Cortex of kidney (tissue), 1 donor: ENCODE data around the gene CDK5R2.
"Not testable (repeated sequence)": the region's sequence is repeated elsewhere in the genome, so short reads cannot be mapped to it uniquely, and the experiment has no call there.

Experiments
- DNase-seq: peaks from one replicate; lab custom pipeline; 2025; lab: John Stamatoyannopoulos, UW

Gene CDK5R2

DNA sequence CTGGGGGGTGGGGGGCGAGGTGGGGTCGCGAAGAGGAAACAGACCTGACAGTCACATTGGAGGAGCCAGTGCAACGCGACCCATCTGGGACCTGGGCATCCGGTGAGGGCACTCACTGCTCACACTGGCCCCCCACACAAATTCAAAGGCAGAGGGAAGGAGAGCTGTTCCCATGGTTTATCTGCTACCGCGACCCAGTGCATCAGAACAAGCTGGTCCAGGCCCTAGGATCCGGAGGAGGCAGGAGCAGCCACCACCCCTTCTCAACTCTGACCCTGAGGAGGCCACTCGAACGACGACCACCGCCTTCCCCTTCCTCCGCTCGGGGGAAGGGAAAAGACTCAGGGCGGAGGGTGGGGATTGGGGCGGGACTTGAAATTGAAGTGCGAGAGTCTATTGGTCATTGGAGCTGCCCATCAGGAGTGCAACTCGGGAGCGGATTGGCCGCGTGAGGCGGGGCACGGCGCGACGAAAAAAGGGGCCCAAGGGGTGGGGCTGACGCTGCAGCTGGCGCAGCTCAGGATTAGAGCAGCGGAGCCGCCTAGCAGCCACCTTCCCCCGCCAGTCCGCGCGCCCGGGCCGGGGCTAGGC lies at the start of gene CDK5R2:
CDK5R2 (plus strand) TSS at position 526 of the 591 bp plus-strand sequence. CDS start 155 bp downstream, outside the sequence.
- no peak for DNase-seq

DNA sequence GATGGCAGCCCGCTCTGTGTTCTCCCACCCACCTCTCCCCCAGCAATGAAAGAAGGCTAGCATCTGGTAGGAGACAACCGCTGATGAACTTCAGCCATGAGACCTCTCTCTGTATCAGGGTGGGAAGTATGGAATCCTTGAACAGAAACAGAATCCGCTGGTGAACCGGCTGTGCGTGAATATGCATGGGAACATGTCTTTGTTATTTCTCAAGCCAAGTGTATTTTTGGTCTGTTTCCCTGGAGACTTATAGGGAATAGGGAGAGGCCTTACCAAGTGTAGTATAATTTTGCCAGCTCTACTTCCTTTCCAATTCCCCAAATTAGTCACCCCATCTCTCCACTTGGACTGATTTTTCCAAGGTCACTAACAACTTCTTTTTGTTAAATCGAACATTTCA lies 48.7 kb upstream of the CDK5R2 start:
- DNase-seq, result no peak

DNA sequence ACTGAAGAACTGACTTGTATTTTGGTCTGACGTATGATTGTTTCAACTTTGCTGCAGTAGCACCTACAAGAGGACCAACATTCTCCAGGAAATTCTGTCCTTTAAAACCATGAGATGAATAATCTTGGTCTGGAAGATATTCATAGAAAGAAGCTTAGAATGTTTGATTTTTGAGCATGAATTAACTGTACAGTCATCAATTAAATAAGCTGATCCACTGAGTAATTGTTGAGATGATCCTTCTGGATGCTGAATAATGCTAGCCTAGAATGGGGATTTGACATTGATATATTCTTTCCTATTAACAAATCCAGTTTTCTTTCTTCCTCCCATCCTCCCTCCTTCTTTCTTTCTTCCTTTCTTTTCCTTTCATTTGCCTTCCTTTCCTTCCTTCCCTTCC lies 39.0 kb upstream of the CDK5R2 start:
- DNase-seq, result no peak

DNA sequence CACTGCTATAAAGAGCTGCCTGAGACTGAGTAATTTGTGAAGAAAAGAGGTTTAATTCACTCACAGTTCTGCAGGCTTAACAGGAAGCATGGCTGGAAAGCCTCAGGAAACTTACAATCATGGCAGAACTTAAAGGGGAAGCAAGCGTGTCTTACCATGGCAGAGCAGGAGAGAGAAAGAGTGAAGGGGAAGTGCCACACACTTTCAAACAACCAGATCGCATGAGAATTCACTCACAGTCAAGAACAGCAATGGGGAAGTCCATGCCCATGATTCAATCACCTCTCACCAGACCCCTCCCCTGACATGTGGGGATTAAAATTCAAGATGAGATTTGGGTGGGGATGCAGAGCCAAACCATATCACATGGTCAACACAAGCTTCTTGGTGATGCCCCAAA lies 34.7 kb upstream of the CDK5R2 start:
- no peak for DNase-seq

DNA sequence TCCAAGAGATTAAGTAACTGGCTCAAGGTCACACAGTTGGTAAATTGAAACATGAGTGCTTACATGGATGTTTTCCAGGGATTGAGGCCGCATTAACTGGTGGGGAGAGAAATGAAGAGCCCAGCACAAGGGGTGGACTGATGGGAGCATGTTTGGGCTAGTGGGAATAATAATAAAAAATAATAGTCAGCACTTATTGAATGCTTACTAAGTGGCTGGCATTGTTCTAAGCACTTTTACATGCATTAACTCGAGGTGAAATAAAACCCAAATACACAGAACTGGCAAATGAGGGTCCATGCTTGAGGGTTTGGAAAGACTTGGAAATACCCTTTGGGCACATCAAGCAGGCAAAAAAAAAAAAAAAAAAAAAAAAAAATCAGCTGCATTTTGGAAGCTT lies 34.0 kb upstream of the CDK5R2 start:
- DNase-seq, result no peak

DNA sequence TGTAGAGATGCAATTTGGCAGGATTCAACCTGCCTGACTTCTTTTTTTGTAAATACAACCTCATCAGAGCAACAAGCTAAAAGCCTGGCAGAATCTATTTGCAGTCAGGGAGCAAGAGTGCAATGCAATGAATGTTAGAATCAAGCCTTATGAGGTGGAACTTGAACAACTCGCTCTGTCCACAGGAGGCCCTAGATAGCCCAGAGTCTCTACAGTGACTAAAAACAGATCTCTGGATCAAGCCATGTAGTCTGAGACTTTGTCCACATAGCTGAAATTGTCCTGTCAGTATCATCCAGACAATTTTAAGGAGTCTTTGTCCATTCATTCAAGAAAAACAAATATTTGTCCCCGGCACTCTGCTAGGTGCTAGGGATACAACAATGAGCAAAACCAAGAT lies 32.0 kb upstream of the CDK5R2 start:
- no peak for DNase-seq

DNA sequence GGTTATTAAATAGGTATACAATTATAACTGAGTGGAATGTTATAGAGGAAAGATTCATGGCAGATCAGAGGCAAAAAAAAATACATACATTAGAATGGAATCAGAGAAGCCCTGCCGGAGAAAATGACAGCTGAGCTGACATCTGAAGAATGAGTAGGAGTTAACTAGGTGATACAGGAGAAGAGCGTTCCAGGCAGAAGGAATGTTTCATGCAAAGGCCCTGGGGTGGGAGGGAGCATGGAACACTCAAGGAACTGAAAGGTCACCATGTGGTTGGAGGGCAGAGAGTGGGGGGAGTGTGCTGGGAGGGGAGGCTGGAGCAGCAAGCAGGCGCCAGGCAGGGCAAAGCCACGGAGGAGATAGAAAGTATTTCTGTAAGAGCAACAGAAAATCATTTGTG lies 31.6 kb upstream of the CDK5R2 start:
- no peak for DNase-seq

DNA sequence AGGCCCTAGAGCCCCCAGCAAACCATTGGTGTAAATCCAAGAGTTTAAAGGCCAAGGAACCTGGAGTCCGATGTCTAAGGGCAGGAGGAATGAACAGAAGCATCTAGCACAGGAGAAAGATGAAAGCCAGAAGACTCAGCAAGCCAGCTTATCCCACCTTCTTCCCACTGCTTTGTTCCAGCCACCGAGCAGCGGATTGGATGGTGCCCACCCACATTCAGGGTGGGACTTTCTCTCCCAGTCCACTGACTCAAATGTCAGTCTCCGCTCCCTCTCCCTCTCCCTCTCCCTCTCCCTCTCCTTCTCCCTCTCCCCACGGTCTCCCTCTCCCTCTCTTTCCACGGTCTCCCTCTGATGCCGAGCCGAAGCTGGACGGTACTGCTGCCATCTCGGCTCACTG lies 29.0 kb upstream of the CDK5R2 start:
- DNase-seq, result not testable (repeated sequence)

DNA sequence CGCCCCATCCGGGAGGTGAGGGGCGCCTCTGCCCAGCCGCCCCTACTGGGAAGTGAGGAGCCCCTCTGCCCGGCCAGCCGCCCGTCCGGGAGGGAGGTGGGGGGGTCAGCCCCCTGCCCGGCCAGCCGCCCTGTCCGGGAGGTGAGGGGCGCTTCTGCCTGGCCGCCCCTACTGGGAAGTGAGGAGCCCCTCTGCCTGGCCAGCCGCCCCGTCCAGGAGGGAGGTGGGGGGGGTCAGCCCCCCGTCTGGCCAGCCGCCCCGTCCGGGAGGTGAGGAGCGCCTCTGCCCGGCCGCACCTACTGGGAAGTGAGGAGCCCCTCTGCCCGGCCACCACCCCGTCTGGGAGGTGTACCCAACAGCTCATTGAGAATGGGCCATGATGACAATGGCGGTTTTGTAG lies 27.7 kb upstream of the CDK5R2 start:
- DNase-seq, result not testable (repeated sequence)

DNA sequence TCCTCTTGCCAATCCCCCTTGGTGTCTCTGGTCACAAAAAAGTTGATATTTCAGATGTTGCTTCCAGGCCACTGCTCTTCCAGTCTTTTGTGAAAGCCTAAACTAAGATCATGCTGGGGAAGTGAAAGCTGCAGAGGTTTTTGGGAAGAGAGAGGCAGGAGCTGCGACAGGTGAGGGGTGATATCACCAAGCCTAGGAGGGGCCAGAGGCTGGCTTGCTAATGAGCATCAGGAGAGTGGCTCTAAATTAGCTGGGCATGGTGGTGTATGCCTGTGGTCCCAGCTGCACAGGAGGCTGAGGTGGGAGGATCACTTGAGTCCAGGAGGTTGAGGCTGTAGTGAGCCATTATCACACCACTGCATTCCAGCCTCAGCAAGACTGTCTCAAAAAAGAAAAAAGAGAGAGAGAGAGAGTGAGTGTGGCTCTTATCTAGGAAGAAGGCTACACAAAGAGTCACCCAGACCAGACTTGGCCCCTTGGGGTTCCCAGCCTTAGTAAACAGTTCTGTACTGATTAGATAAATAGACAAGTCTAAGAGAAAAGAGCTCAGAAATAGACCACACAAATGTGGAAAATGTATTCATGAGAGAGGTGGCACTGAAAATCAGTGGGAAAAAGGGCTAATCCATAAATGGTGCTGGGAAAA lies 14.6 kb upstream of the CDK5R2 start:
- no peak for DNase-seq

DNA sequence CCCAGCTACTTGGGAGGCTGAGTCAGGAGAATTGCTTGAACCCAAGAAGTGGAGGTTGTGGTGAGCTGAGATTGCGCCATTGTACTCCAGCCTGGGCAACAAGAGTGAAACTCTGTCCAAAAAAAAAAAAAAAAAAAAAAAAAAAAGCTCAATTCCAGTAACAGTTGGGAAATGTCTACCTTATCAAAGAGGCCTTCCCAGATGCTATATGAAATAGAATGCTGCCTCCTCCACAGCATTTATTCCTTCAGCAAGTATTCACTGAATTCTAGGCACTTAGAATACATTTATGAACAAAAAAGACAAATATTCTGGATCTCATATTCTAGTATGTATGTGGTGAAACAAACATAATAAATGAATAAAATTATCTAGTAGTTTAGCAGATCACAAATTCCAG lies 12.8 kb upstream of the CDK5R2 start:
- DNase-seq, result no peak

DNA sequence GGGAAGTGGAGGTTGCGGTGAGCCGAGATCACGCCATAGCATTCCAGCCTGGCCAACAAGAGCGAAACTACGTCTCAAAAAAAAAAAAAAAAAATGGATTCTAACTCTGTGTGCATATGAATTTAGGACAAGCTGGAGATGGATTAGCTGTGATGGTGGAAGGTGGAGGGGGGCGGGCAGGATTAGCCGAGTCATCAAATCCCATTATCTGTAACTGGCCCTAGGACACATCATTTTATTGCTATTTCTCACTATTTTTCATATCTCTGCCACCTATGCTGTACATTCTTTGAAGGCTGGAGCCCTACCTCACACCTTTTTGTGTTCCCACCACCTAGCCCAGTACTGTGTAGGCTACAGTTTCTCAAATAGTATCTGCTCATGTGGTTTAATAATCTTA lies 7.3 kb upstream of the CDK5R2 start:
- no peak for DNase-seq

DNA sequence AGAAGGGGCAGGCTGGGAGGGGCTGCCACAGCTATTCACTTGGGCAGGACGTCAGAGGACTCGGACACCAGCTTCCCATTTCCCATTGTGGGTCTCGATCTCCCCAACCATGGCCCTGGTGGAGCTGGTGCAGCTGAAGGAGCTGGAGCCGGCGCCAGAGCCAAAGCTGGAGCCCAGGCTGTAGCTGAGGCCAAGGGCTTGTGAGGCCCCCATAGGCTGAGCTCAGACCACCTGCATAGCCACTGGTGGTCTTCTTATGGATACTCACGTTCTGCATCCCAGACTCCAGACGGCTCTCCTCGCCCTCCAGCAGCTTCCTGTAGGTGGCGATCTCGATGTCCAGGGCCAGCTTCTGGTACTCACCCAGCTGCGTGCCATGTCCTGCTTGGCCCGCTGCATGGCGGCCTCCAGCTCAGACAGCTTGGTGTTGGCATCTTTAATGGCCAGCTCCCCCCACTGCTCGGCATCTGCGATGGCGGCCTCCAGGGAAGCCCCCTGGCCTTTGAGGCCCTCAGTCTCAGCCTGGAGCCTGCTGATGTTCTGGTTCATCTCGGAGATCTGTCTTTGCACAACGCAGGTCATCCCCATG lies 6.0 kb upstream of the CDK5R2 start:
- DNase-seq, result no peak

DNA sequence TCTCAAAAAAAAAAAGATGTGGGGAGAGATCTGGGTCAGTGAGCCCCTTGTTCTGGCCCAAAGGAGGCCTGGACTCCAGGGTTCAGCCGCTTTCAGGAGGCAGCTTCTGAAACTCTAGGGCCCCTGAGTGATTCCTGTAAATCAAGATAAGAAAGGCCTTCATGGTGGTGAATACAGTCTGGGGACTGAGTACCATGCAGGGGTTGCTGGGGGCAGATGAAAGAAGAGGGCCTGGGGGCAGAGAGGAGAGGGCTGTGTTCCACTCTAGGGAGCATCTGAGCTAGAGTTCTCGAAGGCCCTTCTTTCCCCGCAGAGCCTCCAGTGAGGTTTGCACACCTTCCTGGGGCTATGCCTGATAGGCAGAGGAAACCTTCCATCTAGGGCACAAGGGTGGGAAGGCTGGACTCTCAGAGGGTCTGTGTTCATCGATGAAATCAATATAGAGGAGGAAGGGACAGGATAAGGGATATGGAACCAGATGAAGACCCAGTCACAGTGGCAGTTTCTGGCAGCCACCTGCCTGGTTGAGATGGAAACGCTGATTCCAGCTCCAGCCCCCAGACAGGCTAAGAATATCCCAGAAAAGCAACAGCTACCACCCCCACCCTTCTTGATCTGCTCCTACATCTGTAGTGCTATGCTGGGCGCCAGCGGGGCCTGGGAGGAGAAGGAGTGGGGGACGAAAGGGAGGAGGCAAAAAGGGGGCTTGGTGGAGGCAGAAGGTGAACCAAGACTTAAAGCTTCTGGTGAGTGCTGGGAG lies 4.7 kb upstream of the CDK5R2 start:
- DNase-seq, result no peak

DNA sequence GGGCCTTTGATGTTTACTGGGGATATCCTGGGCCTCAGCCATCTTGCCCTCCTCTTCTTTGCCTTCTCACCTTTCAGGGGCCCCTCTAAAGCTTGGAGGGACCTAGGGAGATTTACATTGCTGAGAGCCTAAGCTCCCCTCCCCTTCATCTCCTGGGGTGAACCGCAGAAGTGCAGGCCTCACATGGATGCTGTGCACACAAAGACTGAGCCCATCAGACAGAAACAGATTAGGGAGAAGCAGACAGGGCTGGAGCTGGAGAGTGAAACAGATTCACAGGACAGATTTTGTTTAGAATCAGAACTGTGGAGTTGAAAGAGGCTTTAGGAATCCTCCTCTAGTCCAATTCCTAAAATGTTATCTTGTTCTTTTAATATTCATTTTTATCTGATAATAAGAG lies 3.4 kb upstream of the CDK5R2 start:
- no peak for DNase-seq

DNA sequence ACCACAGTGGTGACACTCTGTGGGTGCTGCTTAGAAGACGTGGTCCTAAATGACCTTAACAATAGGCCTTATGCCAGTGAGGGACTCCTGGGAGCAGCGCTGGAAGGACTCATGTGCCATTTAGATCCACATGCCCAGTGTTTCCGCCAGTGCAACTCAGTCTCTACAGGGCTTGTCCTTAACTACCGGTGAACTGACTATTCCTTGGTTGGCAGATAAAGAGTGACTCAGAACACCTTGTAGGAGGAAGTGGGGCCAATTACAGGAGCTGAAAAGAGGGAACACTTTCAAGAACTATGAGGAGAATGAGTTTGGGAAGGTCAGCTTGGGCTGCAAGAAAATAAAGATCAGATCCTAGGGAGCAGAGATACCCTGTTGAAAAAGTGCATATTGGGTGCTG lies 1.8 kb upstream of the CDK5R2 start:
- DNase-seq, result no peak

DNA sequence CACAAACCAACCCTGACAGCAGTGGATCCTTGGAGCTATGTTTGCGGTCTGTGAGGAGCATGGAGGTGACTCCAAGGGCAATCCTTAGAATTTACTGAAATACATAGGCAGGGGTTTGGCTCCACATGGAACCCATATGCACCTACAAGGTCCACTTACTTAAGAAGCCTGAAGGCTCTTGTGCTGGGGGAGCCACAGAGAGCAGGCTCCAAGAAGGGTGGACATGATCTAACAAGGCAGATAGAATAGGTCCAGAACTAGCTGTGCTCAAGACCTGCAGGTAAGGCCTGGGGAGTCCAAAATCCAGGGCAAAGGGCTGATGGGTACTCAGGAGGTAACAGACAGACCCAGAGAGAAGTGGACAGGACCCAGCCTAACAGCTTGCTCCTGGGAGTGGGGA lies 1.2 kb upstream of the CDK5R2 start:
- DNase-seq, result no peak

DNA sequence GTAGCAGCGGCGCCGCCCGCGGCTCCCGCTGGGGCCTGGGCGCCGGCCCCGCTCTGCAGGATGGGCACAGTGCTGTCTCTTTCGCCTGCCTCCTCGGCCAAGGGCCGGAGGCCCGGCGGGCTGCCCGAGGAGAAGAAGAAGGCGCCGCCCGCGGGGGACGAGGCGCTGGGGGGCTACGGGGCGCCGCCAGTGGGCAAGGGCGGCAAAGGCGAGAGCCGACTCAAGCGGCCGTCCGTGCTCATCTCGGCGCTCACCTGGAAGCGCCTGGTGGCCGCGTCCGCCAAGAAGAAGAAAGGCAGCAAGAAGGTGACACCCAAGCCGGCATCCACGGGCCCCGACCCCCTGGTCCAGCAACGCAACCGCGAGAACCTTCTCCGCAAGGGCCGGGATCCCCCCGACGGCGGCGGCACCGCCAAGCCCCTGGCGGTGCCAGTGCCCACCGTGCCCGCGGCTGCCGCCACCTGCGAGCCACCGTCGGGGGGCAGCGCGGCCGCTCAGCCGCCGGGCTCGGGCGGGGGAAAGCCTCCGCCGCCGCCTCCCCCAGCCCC lies 369 bp downstream of the CDK5R2 start:
- no peak for DNase-seq

DNA sequence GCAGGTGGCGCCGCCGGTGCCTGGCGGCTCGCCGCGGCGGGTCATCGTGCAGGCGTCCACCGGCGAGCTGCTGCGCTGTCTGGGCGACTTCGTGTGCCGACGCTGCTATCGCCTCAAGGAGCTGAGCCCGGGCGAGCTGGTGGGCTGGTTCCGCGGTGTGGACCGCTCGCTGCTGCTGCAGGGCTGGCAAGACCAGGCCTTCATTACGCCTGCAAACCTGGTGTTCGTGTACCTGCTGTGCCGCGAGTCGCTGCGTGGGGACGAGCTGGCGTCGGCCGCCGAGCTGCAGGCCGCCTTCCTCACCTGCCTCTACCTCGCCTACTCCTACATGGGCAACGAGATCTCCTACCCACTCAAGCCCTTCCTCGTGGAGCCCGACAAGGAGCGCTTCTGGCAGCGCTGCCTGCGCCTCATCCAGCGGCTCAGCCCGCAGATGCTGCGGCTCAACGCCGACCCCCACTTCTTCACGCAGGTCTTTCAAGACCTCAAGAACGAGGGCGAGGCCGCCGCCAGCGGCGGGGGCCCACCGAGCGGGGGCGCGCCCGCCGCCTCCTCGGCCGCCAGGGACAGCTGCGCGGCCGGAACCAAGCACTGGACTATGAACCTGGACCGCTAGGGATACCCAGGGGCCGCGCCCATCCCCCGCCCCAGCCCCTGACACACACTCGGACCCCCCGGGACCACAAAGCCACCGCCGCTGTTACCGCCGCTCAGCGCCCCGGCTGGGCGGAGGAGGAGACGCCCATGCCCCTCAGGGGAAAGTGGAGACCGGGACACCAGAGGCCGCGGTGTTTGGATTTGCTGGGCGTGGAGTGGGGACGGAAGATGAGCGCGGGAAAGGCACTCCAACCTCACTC lies 1.1 kb downstream of the CDK5R2 start:
- DNase-seq, result no peak

DNA sequence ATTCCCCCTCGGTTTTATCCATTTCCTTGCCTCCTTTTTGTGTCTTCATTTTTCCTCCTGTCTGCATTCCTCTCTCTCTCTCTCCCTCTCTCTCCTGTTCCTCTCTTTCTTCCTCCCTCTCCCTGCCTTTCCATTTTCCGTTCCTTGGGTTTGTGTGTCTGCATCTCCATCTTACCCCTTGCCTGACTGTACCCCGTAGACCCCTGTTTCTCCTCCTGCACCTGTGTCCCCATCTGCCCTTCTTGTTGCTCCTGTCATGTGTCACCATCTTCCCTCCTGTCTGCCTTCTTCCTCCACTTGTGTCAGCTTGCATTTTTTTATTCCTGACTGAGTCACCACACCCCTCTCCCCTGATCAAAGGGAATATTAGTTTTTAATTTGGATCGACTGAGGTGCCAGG lies 1.8 kb downstream of the CDK5R2 start:
- DNase-seq, result no peak

DNA sequence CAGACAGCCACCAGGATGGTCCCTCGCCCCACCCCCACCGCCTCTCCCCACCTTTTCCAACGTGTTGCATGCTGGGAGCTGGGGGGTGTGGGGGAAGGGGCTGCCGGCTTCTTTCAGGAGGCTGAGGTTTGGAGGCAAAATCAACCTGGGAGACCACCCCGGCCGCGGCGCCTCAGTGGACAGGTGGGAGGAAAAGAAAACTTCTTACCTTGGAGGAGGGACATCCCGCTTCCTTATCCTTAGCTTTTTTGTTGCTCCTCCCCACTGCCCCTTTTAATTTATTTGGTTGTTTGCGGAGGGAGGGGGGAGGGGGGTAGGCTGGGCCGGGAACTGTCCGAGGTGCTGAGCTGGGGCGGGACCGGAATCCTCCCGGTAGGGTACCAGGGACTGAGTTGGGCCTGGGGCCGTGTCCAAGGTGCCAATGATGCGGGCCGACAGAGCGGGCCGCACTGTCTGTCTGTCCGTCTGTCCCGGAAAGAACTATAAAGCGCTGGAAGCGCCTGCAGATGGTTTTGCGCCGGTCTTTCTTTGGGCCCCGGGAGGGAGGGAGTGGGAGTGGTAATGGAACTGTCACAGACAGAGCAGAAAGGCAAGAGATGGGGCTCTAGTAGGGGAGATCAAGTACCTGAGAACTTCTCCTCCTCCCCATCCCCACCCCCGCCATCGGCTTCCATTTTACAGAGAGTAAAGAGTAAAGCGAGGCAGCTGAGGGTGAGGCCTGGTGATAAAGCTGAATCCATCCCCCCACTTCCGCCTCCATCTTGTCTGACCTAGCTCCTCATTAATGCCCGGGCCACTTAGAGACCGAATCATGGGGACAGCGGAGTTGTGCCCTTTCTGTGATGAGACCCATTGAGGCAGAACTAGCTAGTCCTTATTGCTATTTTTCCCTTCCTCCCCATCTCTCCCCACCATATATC lies 2.4 kb downstream of the CDK5R2 start:
- no peak for DNase-seq
